ENCODE results near the gene FAM174C. TPM values are rescaled to one million over a fixed set of nuclear protein-coding genes. Genes with fewer than 3 reads are reported as not detected.
"Not testable (repeated sequence)": the region's sequence is repeated elsewhere in the genome, so short reads cannot be mapped to it uniquely, and the experiment has no call there.

The FAM174C gene
- polyA plus RNA-seq, 4 donors: 40.0 to 118 (median 82.3) TPM

DNA sequence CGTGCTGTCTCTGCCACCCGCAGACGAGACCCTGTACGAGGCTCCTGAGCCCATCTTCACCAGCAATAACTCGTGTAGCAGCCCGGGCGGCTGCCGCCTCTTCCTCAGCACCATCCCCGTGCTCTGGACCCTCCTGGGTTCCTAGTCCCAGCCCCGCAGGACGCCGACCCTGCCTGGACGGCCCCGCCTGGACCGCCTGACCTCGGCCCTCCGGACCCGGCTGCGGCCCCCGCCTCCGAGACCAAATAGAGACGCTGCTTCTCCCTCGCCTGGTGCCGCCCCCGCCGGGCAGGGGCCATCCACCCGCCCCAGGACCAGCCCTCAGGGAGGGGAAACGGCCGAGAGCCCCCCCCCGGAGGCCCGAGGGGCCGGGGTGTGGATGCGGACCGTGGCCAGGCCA lies 24.5 kb downstream of the FAM174C start:
- Histone ChIP-seq H3K27me3 (ENCODE audit: control insufficient read depth in 3 of 3, insufficient read depth in 3 of 3, low read length in 3 of 3) (peaks cover 0 to 2% (median 0%) of the 10 kb centered on the region in 3 donors), H3K4me3 (ENCODE audit: low read depth in 1 of 3, low read length in 3 of 3) (no peak overlapping the region), H3K27ac (ENCODE audit: low read depth in 1 of 3, low read length in 2 of 3) (no peak overlapping the region), H3K36me3 (ENCODE audit: control insufficient read depth in 3 of 3, insufficient read depth in 2 of 3, low read depth in 1 of 3, low read length in 3 of 3) (peaks cover 0 to 62% (median 0%) of the 10 kb centered on the region in 3 donors), H3K9me3 (ENCODE audit: control insufficient read depth in 2 of 2, insufficient read depth in 1 of 2, low read depth in 1 of 2, low read length in 1 of 2) (no peaks in the 10 kb centered on the region), H3K4me1 (ENCODE audit: control insufficient read depth in 3 of 3, insufficient read depth in 2 of 3, low read depth in 1 of 3, low read length in 2 of 3) (peaks cover 0 to 20% (median 0%) of the 10 kb centered on the region in 3 donors)
- DNase-seq (no peak), FAIRE-seq (no peak)
- 81 to 85% (median 83%) methylated on average over 32 to 34 of the region's 34 CpGs for WGBS, 3 donors

DNA sequence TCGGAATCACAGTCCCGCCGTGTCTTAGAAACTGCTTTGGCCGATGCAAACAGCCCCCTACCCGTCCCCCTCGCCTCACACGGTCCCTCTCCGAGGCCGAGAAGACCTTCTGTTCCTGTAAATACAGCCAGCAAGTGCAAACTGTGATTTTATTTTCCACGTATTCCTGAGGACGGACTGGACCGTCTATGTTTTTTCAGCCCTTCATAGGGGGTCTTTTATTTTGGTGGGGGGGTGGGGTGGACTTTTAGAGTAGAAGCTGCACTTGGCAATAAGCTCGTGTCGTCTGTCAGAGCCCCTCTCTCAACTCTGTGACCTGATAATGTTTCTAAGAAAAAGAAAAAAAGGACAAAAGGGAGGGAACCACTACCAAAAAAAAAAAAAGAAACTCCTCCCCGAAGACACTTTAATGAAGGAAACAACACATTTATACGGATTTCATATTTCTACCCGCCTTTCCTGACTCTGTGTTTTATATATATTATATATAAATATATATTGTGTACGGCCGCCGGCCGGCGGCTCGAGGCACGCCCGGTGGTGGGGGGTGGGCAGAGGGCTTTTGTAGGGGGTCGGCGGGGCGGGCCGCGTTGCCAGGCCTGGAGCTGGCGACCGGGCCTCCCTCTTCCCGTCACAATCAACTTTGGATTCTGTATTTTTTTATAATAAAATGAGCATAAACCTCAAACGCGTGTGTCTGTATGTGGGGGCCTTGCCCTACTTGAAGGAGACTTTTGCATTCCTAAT lies 25.6 kb downstream of the FAM174C start:
- H3K9me3 ChIP-seq (ENCODE audit: control insufficient read depth in 2 of 2, insufficient read depth in 1 of 2, low read depth in 1 of 2, low read length in 1 of 2): no peaks in the 10 kb centered on the region
- no peak overlapping the region for H3K4me3 ChIP-seq (ENCODE audit: low read depth in 1 of 3, low read length in 3 of 3)
- H3K4me1 ChIP-seq (ENCODE audit: control insufficient read depth in 3 of 3, insufficient read depth in 2 of 3, low read depth in 1 of 3, low read length in 2 of 3): peaks cover 0 to 14% (median 0%) of the 10 kb centered on the region in 3 donors
- no peaks in the 10 kb centered on the region for H3K27me3 ChIP-seq (ENCODE audit: control insufficient read depth in 3 of 3, insufficient read depth in 3 of 3, low read length in 3 of 3)
- 86 to 89% (median 87%) methylated on average over 35 of the region's 35 CpGs for WGBS, 3 donors
- FAIRE-seq (no peak), DNase-seq (no peak)
- H3K27ac ChIP-seq (ENCODE audit: low read depth in 1 of 3, low read length in 2 of 3): no peak overlapping the region
- H3K36me3 ChIP-seq (ENCODE audit: control insufficient read depth in 3 of 3, insufficient read depth in 2 of 3, low read depth in 1 of 3, low read length in 3 of 3): peaks cover 0 to 55% (median 0%) of the 10 kb centered on the region in 3 donors

DNA sequence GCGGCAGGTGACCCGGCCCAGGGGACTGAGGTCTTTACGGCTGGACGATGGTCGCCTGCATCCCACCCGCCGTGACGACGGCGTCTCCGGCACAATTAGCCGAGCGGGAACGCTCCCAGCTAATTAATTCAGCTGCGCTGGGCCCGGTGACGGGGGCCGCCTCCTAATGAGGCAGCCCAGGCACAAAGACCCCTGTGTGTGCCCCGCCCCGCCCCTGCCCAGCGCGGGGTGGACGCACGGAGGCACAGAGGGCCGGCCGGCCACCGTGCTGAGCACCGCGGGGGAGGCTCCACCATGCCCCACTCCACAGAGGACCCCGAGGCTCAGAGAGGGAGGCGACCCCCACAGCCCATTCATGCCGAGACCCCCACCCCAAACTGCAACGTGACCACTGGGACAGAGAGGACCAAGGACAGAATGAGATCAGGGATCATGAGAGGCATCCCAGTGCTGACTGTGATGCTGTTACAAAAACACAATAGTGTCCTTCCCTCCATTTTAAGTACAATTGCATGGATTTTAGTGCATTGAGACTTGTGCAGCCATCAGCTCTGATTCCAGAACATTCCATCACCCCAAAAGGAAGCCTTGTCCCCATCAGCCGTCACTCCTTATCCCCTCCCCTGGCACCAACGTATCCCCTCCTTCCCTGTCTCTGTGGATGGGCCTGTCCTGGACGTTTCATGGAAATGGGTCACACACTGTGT lies 27.4 kb downstream of the FAM174C start:
- Histone ChIP-seq H3K27me3 (ENCODE audit: control insufficient read depth in 3 of 3, insufficient read depth in 3 of 3, low read length in 3 of 3) (no peaks in the 10 kb centered on the region), H3K36me3 (ENCODE audit: control insufficient read depth in 3 of 3, insufficient read depth in 2 of 3, low read depth in 1 of 3, low read length in 3 of 3) (peaks cover 0 to 38% (median 0%) of the 10 kb centered on the region in 3 donors), H3K4me1 (ENCODE audit: control insufficient read depth in 3 of 3, insufficient read depth in 2 of 3, low read depth in 1 of 3, low read length in 2 of 3) (peaks cover 0 to 14% (median 0%) of the 10 kb centered on the region in 3 donors), H3K9me3 (ENCODE audit: control insufficient read depth in 2 of 2, insufficient read depth in 1 of 2, low read depth in 1 of 2, low read length in 1 of 2) (no peaks in the 10 kb centered on the region), H3K27ac (ENCODE audit: low read depth in 1 of 3, low read length in 2 of 3) (no peak overlapping the region), H3K4me3 (ENCODE audit: low read depth in 1 of 3, low read length in 3 of 3) (no peak overlapping the region)
- DNase-seq (no peak), FAIRE-seq (no peak)
- WGBS, 3 donors: 80 to 86% (median 83%) methylated on average over 29 to 36 of the region's 36 CpGs

DNA sequence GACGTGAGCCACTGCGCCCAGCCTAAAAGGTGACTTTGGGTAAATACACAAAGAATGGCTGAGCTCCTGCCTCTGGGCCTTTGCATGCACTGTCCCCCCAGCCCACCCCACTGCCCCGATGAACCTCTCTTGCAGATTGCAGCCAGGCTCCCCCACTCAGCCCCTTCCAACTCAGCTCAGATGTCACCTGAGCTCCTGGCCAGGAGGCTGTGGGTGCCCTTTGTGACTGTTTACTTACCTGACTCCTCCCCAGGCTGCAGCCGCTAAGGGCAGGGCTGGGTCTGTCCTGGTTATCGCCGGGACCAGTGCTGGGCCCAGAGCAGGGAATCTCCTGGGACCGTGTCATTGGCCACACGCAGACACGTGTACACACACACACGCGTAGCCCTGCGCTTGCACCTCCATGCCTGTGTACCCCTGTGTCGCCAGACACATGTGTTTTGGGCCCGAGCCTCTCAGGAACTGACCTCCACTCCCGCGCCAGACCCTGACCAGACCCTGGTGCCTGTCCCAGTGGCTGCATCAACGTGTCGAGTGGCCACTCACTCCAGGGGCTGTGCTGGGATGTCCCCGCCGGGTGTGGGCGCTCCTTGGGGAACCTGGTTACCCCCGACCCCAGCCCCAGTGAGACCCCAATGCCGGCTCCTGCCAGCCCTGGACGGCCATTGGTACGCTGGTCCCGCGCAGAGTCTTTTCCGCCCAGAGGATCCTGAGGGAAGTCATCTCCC lies 29.0 kb downstream of the FAM174C start:
- FAIRE-seq: no peak
- H3K4me3 ChIP-seq (ENCODE audit: low read depth in 1 of 3, low read length in 3 of 3): no peak overlapping the region

DNA sequence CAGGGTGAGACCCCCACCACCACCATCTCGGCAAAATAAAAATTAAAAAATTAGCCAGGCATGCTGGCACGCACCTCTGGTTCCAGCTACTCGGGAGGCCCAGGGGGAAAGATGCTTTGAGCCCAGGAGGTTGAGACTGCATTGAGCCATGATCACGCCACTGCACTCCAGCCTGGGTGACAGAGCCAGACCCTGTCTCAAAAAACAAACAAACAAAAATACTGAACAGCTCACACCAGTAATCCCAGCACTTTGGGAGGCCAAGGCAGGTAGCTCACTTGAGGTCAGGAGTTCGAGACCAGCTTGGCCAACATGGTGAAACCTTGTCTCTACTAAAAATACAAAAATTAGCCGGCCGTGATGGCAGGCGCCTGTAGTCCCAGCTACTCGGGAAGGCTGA lies 30.0 kb downstream of the FAM174C start:
- not testable (repeated sequence) for H3K27me3 ChIP-seq (ENCODE audit: control insufficient read depth in 3 of 3, insufficient read depth in 3 of 3, low read length in 3 of 3); FAIRE-seq; H3K27ac ChIP-seq (ENCODE audit: low read depth in 1 of 3, low read length in 2 of 3); DNase-seq; H3K9me3 ChIP-seq (ENCODE audit: control insufficient read depth in 2 of 2, insufficient read depth in 1 of 2, low read depth in 1 of 2, low read length in 1 of 2); H3K4me3 ChIP-seq (ENCODE audit: low read depth in 1 of 3, low read length in 3 of 3)
- peaks cover 0 to 14% (median 0%) of the 10 kb centered on the region in 3 donors for H3K4me1 ChIP-seq (ENCODE audit: control insufficient read depth in 3 of 3, insufficient read depth in 2 of 3, low read depth in 1 of 3, low read length in 2 of 3)
- 82 to 85% (median 84%) methylated on average over 9 of the region's 9 CpGs for WGBS, 3 donors
- peaks cover 0 to 14% (median 0%) of the 10 kb centered on the region in 3 donors for H3K36me3 ChIP-seq (ENCODE audit: control insufficient read depth in 3 of 3, insufficient read depth in 2 of 3, low read depth in 1 of 3, low read length in 3 of 3)

More for the DNA sequence above, 29.0 kb downstream of the FAM174C start:
- Histone ChIP-seq H3K27ac (ENCODE audit: low read depth in 1 of 3, low read length in 2 of 3) (peak overlapping the region in 1 of 3 donors; percentile 54), H3K4me1 (ENCODE audit: control insufficient read depth in 3 of 3, insufficient read depth in 2 of 3, low read depth in 1 of 3, low read length in 2 of 3) (peaks cover 0 to 14% (median 0%) of the 10 kb centered on the region in 3 donors), H3K27me3 (ENCODE audit: control insufficient read depth in 3 of 3, insufficient read depth in 3 of 3, low read length in 3 of 3) (no peaks in the 10 kb centered on the region), H3K9me3 (ENCODE audit: control insufficient read depth in 2 of 2, insufficient read depth in 1 of 2, low read depth in 1 of 2, low read length in 1 of 2) (no peaks in the 10 kb centered on the region), H3K36me3 (ENCODE audit: control insufficient read depth in 3 of 3, insufficient read depth in 2 of 3, low read depth in 1 of 3, low read length in 3 of 3) (peaks cover 0 to 24% (median 0%) of the 10 kb centered on the region in 3 donors)
- DNase-seq: peak; percentile 86 to 87
- WGBS, 3 donors: 47 to 74% (median 50%) methylated on average over 28 of the region's 28 CpGs

DNA sequence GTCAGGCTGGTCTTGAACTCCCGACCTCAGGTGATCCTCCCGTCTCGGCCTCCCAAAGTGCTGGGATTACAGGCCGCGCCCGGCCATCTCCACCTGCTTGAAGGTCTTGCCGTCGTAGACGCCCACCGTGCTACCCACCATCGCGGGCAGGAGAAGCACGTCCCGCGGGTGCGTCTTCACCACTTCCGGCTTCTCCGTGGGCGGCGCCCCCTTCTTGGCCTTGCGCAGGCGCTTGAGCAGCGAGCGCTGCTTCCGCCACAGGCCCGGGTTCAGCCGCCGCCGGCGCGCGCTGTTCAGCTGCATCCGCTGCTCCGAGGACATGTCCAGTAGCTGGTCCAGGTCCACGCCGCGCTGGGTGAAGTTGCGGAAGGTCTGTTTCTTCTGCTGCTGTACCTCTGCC lies 32.0 kb downstream of the FAM174C start:
- Histone ChIP-seq H3K36me3 (ENCODE audit: control insufficient read depth in 3 of 3, insufficient read depth in 2 of 3, low read depth in 1 of 3, low read length in 3 of 3) (no peaks in the 10 kb centered on the region), H3K4me1 (ENCODE audit: control insufficient read depth in 3 of 3, insufficient read depth in 2 of 3, low read depth in 1 of 3, low read length in 2 of 3) (peaks cover 0 to 14% (median 0%) of the 10 kb centered on the region in 3 donors), H3K27me3 (ENCODE audit: control insufficient read depth in 3 of 3, insufficient read depth in 3 of 3, low read length in 3 of 3) (peaks cover 0 to 2% (median 0%) of the 10 kb centered on the region in 3 donors), H3K27ac (ENCODE audit: low read depth in 1 of 3, low read length in 2 of 3) (no peak overlapping the region), H3K4me3 (ENCODE audit: low read depth in 1 of 3, low read length in 3 of 3) (no peak overlapping the region), H3K9me3 (ENCODE audit: control insufficient read depth in 2 of 2, insufficient read depth in 1 of 2, low read depth in 1 of 2, low read length in 1 of 2) (no peaks in the 10 kb centered on the region)
- 91 to 94% (median 94%) methylated on average over 31 to 38 of the region's 38 CpGs for WGBS, 3 donors
- DNase-seq (no peak), FAIRE-seq (no peak)

DNA sequence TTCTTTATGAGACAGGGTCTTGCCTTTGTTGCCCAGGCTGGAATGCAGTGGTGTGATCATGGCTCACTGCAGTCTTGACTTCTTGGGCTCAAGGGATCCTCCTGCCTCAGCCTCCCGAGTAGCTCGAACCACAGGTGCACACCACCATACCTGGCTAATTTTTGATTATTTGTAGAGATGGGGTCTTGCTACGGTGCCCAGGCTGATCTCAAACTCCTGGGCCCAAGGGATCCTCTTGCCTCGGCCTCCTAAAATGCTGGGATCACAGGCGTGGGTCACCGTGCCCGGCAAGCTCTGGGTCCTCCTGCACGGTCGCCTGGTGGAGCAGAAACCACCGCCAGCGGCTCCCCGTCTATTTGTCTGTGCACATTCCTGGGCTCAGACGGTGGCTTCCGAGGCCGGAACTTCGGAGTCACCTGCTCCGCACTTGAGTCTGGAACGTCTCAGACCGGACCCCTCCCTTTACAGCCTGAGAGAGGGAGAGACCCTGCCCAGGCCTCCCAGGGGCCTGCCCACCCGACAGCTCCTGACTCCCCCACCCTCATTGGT lies 32.5 kb downstream of the FAM174C start:
- 89 to 94% (median 93%) methylated on average over 20 of the region's 20 CpGs for WGBS, 3 donors
- peaks cover 0 to 14% (median 0%) of the 10 kb centered on the region in 3 donors for H3K4me1 ChIP-seq (ENCODE audit: control insufficient read depth in 3 of 3, insufficient read depth in 2 of 3, low read depth in 1 of 3, low read length in 2 of 3)
- H3K27me3 ChIP-seq (ENCODE audit: control insufficient read depth in 3 of 3, insufficient read depth in 3 of 3, low read length in 3 of 3): peaks cover 0 to 2% (median 0%) of the 10 kb centered on the region in 3 donors
- no peak overlapping the region for H3K27ac ChIP-seq (ENCODE audit: low read depth in 1 of 3, low read length in 2 of 3)
- H3K4me3 ChIP-seq (ENCODE audit: low read depth in 1 of 3, low read length in 3 of 3): no peak overlapping the region
- no peak for DNase-seq
- H3K9me3 ChIP-seq (ENCODE audit: control insufficient read depth in 2 of 2, insufficient read depth in 1 of 2, low read depth in 1 of 2, low read length in 1 of 2): no peaks in the 10 kb centered on the region
- FAIRE-seq: no peak
- no peaks in the 10 kb centered on the region for H3K36me3 ChIP-seq (ENCODE audit: control insufficient read depth in 3 of 3, insufficient read depth in 2 of 3, low read depth in 1 of 3, low read length in 3 of 3)

DNA sequence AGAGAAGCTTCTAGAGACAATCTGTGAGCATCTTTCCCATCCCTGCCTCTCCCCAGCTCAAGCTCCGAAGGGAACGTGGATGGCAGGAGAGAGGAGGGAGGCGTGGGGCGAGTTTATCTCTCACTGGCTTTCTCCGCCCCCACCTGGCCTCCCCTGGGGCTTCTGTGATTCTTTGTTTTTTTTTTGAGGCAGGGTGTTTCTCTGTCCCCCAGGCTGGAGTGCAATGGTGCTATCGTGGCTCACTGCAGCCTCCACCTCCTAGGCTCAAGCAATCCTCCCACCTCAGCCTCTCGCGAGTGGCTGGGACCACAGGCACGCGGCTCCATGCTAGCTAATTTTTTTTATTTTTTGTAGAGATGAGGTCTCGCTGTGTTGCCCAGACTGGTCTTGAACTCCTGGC lies 33.4 kb downstream of the FAM174C start:
- FAIRE-seq: no peak
- Histone ChIP-seq H3K36me3 (ENCODE audit: control insufficient read depth in 3 of 3, insufficient read depth in 2 of 3, low read depth in 1 of 3, low read length in 3 of 3) (no peaks in the 10 kb centered on the region), H3K4me1 (ENCODE audit: control insufficient read depth in 3 of 3, insufficient read depth in 2 of 3, low read depth in 1 of 3, low read length in 2 of 3) (peaks cover 0 to 18% (median 0%) of the 10 kb centered on the region in 3 donors), H3K27ac (ENCODE audit: low read depth in 1 of 3, low read length in 2 of 3) (no peak overlapping the region), H3K9me3 (ENCODE audit: control insufficient read depth in 2 of 2, insufficient read depth in 1 of 2, low read depth in 1 of 2, low read length in 1 of 2) (no peaks in the 10 kb centered on the region), H3K4me3 (ENCODE audit: low read depth in 1 of 3, low read length in 3 of 3) (no peak overlapping the region), H3K27me3 (ENCODE audit: control insufficient read depth in 3 of 3, insufficient read depth in 3 of 3, low read length in 3 of 3) (peaks cover 0 to 2% (median 0%) of the 10 kb centered on the region in 3 donors)
- DNase-seq: no peak
- WGBS, 3 donors: 40 to 63% (median 60%) methylated on average over 10 to 11 of the region's 11 CpGs
